ENCODE results near the gene KAZN. TPM values are rescaled to one million over a fixed set of nuclear protein-coding genes. Genes with fewer than 3 reads are reported as not detected.

Gene KAZN
- total and polyA plus RNA-seq, 2 of the 8 experiments (the other 6 are each of a cell fraction or from before 2014, with no cell fraction given): 3.7 to 11.8 TPM

GRCh38 chr1:14707531-14708445 is 109.3 kb downstream of the KAZN start:
- TF ChIP-seq MAFK (IDR thresholded peaks at IDR 0.05; ENCODE audit: low read depth, low read length) (no peak), JUN (IDR thresholded peaks at IDR 0.05; ENCODE audit: low read depth, low read length) (no peak)
- POLR2A ChIA-PET (ENCODE audit: partially characterized antibody): no interaction called here

More at GRCh38 chr1:14707531-14708445, 109.3 kb downstream of the KAZN start:
- H3K36me3 ChIP-seq (ENCODE audit: control insufficient read depth in 2 of 4, insufficient read depth in 4 of 4, low read length in 3 of 4): no peaks in the 10 kb centered on the region; a peak in 1 of 8 replicates
- no peak overlapping the region for H4K5ac ChIP-seq (ENCODE audit: insufficient read length, low read depth, low read length)
- no peak overlapping the region for H2BK120ac ChIP-seq (replicated peaks; ENCODE audit: low read depth, low read length)
- no peak overlapping the region for H3K56ac ChIP-seq (replicated peaks; ENCODE audit: insufficient read length, low read depth, low read length)
- H3K79me1 ChIP-seq (ENCODE audit: low read depth, low read length): no peaks in the 10 kb centered on the region
- no peaks in the 10 kb centered on the region for H3K4me1 ChIP-seq (replicated peaks in 1 of 4; ENCODE audit: control insufficient read depth in 3 of 4, insufficient read depth in 4 of 4, low read length in 3 of 4)
- no peak for FAIRE-seq
- no peak overlapping the region for H2AFZ ChIP-seq (ENCODE audit: low read length)
- no peak overlapping the region for H3K4me3 ChIP-seq (ENCODE audit: extremely low read depth in 1 of 4, insufficient read depth in 2 of 4, low read depth in 3 of 4, low read length in 4 of 4)
- H4K20me1 ChIP-seq (replicated peaks in 1 of 2; ENCODE audit: control insufficient read depth in 1 of 2, insufficient read depth in 2 of 2, low read length in 2 of 2): no peaks in the 10 kb centered on the region
- H3K4me2 ChIP-seq (ENCODE audit: insufficient read depth in 1 of 2, low read depth in 2 of 2, low read length in 2 of 2): no peak overlapping the region
- H3K27ac ChIP-seq (ENCODE audit: low read depth, low read length): no peak overlapping the region
- H2BK12ac ChIP-seq (ENCODE audit: low read depth, low read length): no peak overlapping the region
- H3K27me3 ChIP-seq (replicated peaks in 1 of 4; ENCODE audit: control insufficient read depth in 3 of 4, extremely low read depth in 1 of 4, insufficient read depth in 3 of 4, low read length in 3 of 4): no peaks in the 10 kb centered on the region; a peak in 1 of 7 replicates
- H4K8ac ChIP-seq (ENCODE audit: extremely low read depth, insufficient read depth, low read length): no peak overlapping the region
- H2BK20ac ChIP-seq (ENCODE audit: low read length): no peak overlapping the region
- no peak overlapping the region for H4K91ac ChIP-seq (replicated peaks; ENCODE audit: insufficient read length, low read length)
- 95% methylated on average over 16 of the region's 16 CpGs; no CpG with 5 or more reads in 1 of the 2 experiments for WGBS, 2 experiments (ENCODE audit: extremely low coverage in 1 of 2, insufficient coverage in 1 of 2, insufficient read length in 1 of 2, insufficient replicate concordance in 2 of 2, low coverage in 1 of 2, low lambda C conversion rate in 2 of 2, missing lambda C conversion rate in 1 of 2)
- no peak overlapping the region for H3K9ac ChIP-seq (replicated peaks in 1 of 4; ENCODE audit: extremely low read depth in 1 of 4, low read depth in 3 of 4, low read length in 3 of 4)
- H2BK5ac ChIP-seq (ENCODE audit: low read depth, low read length): no peak overlapping the region
- no peak overlapping the region for H3K18ac ChIP-seq (ENCODE audit: extremely low read depth, low read length)
- no peak overlapping the region for H2AK5ac ChIP-seq (ENCODE audit: low read depth, low read length)
- no peaks in the 10 kb centered on the region for H3K23me2 ChIP-seq (ENCODE audit: low read depth, low read length)
- H3K14ac ChIP-seq (ENCODE audit: insufficient read length): no peak overlapping the region
- H3K9me3 ChIP-seq (ENCODE audit: insufficient read depth in 2 of 2, low read depth in 1 of 2, low read length in 1 of 2): peaks cover 19 to 28% of the 10 kb centered on the region in 2 experiments
- no peak overlapping the region for H3K4ac ChIP-seq (replicated peaks; ENCODE audit: insufficient read length, low read depth, low read length)
- CTCF ChIA-PET (ENCODE audit: partially characterized antibody): interaction anchor here (1.4 kb wide), 1 partner anchor 98 kb away, joined by 3 read pairs; no protein-coding TSS in a partner anchor
- no peak overlapping the region for H2BK15ac ChIP-seq (ENCODE audit: low read length)
- no peaks in the 10 kb centered on the region for H3K79me2 ChIP-seq (ENCODE audit: control insufficient read depth in 1 of 2, insufficient read depth in 2 of 2, low read length in 2 of 2)
- DNase-seq (ENCODE audit: low read depth in 1 of 2, low spot score in 2 of 2): no peak
- H3K23ac ChIP-seq (ENCODE audit: insufficient read length): no peak overlapping the region
